ENCODE results near the gene POU2F2.
A peak's percentile ranks its signal among the peaks of the same experiment; 100 is the strongest.

The POU2F2 gene

GRCh38 chr19:42076380-42076944 lies 55.8 kb downstream of the POU2F2 start:
- H3K27ac ChIP-seq, result peak overlapping the region; percentile 89
- TF ChIP-seq, protein P1, sequence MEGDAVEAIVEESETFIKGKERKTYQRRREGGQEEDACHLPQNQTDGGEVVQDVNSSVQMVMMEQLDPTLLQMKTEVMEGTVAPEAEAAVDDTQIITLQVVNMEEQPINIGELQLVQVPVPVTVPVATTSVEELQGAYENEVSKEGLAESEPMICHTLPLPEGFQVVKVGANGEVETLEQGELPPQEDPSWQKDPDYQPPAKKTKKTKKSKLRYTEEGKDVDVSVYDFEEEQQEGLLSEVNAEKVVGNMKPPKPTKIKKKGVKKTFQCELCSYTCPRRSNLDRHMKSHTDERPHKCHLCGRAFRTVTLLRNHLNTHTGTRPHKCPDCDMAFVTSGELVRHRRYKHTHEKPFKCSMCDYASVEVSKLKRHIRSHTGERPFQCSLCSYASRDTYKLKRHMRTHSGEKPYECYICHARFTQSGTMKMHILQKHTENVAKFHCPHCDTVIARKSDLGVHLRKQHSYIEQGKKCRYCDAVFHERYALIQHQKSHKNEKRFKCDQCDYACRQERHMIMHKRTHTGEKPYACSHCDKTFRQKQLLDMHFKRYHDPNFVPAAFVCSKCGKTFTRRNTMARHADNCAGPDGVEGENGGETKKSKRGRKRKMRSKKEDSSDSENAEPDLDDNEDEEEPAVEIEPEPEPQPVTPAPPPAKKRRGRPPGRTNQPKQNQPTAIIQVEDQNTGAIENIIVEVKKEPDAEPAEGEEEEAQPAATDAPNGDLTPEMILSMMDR (conservative IDR thresholded peaks at IDR 0.05), result no peak

- TF ChIP-seq, protein P1 (conservative IDR thresholded peaks at IDR 0.05), result no peak
- H3K27ac ChIP-seq, result peak within 1 kb of the TSS; percentile 89
These were observed 56.4 kb downstream of the POU2F2 start, which contains the start of gene ZNF574 for GRCh38 chr19:42075616-42076379. Gene ZNF574, plus strand, starts transcription at chr19:42076166. Its CDS starts 2,441 bp downstream, at chr19:42078607.

DNA sequence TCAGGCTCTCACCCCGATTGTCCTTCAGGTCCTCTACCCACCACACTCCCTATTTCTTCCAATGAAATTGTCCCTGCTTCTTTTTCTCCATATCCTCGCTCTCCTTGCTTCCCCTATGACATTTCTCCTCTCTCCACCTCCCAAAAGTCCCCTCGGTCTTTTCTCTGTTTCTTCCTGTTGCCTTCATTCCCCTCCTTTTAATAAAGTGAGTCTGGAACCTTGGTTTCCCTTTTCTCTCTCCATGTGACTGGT lies 57.0 kb downstream of the POU2F2 start:
- TF ChIP-seq, protein P1 (conservative IDR thresholded peaks at IDR 0.05), result no peak
- H3K27ac ChIP-seq, result peak overlapping the region; percentile 89

- TF ChIP-seq, protein P1 (conservative IDR thresholded peaks at IDR 0.05), result no peak
- peak overlapping the region; percentile 89 for H3K27ac ChIP-seq
These were observed 57.5 kb downstream of the POU2F2 start for GRCh38 chr19:42074513-42075363.

GRCh38 chr19:42071247-42071646 lies 61.0 kb downstream of the POU2F2 start:
- TF ChIP-seq, protein P1 (conservative IDR thresholded peaks at IDR 0.05), result no peak
- H3K27ac ChIP-seq, result no peak overlapping the region

DNA sequence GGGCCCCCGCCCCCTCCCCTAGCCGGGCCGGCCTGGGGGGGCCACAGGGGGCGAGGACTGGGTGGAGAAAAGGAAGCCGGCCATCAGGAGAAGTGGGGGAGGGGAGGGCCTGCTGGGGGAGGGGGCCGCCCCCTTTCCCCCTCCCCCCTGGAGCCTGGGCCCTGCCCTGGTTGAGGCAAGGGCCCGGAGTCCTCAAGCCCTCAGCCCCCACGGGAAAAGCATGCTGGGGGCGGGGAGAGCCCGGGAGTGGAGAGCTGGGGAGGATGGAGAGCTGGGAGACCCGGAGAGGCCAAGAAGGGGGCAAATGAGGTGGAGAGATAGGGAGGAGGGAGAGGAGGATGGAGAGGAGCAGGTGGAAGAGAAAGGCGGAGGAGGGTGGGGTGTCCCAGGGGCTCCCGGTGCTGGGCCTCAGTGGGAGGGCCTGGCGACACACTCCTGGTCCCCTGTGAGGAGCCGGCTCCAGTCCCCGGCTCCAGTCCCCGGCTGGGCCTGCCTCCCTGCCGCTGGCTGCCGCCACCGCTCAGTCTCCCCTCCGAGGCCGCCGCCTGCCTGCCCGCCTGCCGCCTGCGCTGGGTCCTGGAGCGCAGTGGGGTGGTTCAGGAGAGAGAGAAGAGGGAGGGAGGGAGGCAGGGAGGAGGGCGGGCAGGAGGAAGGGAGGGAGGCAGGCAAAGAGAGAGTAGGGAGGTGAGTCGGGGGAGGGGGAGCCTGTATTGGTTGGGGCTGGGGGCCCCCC lies 62.5 kb downstream of the POU2F2 start, which contains the start of gene GRIK5:
Gene GRIK5, minus strand, starts transcription at position 588 of the 733 bp plus-strand sequence. CDS start 4,436 bp downstream, outside the sequence.
- no peak within 1 kb of the TSS for H3K27ac ChIP-seq

More for the DNA sequence above, 62.5 kb downstream of the POU2F2 start, which contains the start of gene GRIK5:
- TF ChIP-seq, protein P1 (conservative IDR thresholded peaks at IDR 0.05), result no peak

All from VCaP (cell line).